Activated T-helper 1 cell treated with Interleukin-2 at 50 U/mL for 16 hours (primary cell): Measurements from ENCODE around the gene BTRC.

Source experiments
- DNase-seq: peaks from one replicate; pipeline ENCODE4 v3.0.0-alpha.2; 2020; ENCODE audit warnings: low read depth

Gene BTRC

GRCh38 chr10:101446071-101446470 is 92.1 kb downstream of the BTRC start:
- DNase-seq = no peak

DNA sequence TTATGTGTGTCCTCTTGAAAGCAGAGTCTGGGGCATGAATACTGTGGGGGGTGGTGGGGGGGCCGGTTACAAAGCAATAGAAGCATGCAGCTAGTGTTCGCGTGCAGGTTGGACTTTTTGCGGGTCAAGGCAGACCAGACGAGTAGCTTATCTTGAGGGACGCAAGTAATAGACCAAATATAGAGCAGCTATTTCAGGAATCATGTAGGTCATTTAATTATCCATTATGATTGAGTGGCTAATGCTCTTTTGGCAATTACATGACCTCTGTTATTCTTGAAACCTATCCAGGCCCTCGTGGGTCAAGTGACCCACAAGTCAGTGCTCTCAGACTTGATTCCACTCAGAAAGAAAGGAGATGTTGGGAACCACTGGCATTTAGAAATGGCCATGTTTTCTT is 93.0 kb downstream of the BTRC start:
- DNase-seq = no peak

DNA sequence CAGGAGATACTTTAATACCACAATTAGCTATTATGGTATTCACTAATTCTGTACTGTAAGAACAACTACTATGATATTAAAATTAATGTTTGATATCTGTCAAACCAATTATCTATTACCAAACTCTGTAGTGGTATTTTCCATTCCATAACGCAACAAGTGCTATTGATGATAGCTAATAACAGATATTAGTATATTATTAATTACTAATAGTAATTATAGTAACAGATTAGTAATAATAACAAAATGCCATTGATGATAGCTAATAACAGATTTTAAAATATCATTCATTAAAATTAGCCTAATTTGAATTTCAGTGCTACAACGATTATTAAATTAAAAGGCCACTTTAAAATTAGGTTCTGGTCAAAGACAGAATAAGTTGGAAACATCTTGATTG is 93.5 kb downstream of the BTRC start:
- DNase-seq = no peak

DNA sequence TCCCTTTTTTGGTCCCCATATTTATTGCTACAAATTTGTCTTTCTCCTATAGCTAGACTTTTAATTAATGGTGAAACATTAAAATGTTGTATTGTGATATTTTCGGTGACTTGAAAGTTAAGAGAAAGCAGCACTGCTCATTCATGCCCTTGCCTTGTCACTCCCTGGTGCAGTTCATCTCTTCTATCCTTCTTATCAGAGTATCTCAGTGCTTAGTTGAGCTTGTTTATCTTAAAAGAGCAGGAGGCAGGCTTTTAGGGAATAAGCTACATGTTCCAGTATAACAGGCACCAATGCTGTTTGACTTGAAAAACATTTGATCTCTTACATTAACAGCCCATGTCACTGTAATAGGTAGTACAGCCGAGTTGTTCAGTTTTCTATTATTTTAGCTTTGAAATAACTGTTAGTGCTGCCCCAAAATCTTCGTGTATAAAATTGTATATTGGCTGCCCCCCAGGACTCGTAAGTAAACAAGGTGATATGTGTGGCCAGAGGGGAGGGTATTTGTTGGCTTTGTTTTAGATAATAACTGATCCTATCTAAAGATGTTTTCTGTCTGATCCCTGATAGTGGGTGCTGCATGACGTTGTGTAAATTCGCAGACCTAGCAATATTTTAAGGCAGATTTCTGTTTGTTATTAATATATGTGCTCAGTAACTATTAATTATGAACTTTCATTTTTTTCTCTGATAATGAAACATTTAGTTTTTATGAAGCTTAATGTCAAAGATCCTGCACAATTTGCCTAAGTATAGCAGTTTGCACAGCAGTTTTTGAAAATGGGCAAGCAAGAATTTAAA is 96.5 kb downstream of the BTRC start:
- DNase-seq = no peak

DNA sequence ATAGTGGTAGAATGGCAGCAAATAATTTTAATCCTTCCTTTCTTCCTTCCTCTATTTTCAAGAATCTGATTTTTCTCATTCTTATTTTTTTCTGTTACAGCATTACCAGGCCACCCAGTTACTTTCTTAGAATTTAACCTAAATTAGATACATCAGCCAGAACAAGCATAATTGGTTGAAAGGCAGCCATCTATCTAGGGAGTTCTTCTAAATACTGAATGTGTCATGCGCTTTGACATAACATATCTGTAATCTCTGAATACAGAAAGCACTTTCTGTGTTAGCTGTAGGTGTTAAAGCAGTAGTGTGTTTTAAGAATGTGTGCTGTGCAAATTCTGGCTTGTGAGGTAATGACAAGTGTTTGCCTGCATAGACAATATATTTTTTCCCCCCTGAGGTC is 97.3 kb downstream of the BTRC start:
- DNase-seq = no peak

DNA sequence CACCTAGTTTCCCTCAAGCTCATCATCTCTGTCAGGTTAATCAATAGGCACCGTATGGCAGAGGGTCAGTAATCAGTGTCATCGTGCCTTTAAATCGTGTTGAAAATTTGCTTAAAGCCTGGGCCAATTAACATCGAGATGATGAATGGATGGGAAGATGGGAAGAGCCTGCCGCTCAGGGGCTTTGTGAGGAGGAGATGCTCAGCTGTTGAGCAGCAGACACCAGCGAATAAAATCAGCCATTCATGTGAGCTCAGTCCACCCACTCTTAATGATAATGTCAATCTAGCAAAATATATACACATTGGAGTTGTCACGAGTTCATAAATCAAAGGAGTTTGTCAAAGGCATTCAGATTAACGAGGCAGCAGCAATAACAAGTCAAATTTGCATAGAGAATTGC is 97.7 kb downstream of the BTRC start:
- no peak for DNase-seq

GRCh38 chr10:101452176-101452575 is 98.2 kb downstream of the BTRC start:
- no peak for DNase-seq

DNA sequence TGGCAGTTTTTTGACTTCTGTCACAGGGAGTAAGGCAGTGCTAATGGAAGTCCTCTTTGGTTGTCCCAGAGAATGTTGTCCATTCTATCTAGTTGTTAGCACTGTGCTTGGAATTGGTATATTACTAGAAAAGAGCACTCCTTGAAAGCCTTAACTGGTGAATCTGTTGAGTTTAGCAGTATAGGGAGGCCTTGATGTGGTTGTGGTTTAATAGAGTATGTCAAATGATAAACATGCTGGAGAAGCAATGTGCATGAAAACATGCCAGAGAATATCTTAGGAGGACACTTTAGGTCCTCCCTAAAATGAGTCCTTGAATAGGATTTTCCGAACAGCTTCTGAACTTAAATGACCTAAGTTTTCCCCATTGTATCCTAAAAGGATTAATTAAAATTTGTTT is 98.6 kb downstream of the BTRC start:
- DNase-seq = no peak

DNA sequence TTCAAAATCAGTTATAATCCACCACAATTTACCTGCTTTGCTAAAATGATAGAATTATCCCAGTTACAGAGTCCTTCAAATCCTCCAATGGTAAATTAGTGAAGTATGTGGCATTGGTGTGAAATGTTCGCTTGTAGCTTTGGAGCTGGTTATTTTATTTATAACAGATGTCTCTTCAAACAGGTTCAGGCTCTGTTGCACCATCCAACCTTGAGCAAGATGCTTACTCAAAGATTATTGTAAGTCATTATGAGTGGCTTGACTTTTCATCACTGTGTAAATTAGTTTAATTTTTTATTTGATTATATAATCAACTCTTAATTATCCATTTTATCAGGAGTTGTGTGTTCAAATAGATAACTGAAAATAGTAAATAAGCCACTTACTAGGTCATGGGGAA is 99.4 kb downstream of the BTRC start:
- no peak for DNase-seq

GRCh38 chr10:101453791-101454718 is 100.1 kb downstream of the BTRC start:
- no peak for DNase-seq

- no peak for DNase-seq
These were observed 104.9 kb downstream of the BTRC start for GRCh38 chr10:101458869-101459268.

DNA sequence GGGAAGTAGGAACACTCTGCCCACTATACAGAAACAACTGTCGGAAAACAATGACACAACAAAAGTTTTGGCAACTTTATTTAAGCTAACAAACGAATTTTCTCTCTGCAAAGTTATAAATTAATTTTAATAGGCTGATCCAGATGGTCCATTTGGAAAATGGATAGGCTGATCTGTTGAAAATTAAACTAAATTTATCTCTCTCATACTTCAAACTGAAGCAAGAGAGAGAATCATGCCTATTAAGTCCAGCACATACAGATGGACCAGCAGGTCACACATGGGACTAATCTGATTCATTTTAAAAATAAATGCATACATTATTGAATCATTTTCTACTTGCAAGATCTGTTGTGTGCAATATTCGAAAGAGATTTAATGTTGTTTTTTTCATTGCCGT is 110.1 kb downstream of the BTRC start:
- no peak for DNase-seq

DNA sequence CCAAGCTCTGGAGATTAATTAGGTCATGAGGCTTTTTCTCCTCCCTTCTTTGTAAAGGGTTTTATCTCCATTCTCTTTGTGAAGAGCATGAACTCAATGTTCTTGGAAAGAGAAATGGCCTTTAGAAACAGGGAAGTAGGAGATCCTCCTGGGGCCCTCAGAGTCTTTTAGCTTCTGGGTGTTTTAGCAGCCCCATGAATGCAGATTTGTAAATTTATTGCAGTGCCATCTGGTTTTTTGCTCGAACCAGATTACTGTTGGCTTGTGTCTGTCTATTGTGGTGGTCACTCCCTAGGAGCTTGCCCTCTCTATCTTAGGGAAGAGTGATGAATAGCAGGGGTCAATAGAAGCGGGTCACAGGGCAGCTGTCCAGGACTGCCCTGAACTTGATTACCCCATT is 110.6 kb downstream of the BTRC start:
- DNase-seq = no peak

DNA sequence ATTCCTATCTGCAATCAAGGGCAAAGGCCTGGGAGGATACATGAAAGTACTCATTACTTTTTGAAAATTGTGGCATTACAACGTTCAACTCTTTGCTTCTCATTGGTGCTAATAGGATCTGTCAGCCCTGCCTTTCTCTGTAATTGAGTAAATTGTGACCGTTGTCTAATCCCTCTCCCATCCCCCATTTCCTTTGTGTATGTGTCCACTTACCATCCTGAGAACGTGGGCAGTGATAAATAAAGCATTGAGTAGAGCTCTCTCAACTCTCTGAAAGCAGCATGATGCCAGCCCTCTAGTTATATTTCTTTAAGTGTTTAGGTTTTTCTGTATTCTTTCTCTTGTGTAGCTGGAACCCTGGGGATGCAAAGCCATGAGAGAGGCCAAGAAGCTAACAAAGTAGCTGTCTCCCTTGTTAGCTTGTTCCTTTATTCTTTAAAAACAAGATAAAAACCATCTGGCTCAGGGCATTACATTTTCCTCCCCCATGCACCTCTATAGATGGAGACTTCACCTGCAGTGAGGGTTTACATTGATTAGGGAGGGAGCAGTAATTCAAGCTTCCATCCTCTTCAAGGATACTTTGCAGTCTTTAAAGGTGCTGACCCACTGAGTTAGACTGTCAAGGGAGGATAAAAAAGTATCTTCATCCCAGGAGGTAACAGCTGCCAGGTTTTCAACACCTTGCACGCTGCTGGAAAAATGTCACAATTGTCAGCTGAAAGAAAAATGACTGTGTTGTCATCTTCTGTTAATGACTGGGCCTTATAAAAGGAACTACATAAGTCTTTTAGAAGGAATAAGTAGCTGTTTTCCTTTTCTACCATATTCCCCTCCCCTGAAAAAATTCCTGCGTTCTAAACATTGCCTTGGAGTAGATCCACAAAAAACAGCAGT is 112.3 kb downstream of the BTRC start:
- DNase-seq = no peak

DNA sequence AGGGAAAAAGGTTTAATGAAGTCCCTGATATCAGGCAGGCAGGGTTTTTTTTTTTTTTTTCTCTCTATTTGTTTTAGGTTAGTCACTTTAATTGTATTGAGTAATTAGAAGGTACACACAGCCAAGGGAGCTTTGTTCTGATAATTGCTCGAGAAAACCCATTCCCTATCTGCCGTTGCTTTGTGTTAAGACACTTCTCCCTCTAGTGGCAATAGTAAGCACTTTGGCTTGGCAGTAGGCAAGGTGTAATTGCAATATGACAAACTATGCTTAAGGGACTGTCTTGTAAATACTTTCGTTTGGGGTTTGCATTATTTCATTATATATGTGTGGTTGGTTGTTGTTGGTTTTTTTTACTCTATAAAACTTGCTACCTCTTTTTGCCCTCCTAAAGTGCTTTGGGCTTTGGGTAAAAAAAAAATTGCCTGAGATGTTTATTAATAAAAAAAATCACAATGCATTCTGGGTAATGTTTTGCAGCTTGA is 113.4 kb downstream of the BTRC start:
- no peak for DNase-seq

GRCh38 chr10:101468159-101468558 is 114.2 kb downstream of the BTRC start:
- no peak for DNase-seq

DNA sequence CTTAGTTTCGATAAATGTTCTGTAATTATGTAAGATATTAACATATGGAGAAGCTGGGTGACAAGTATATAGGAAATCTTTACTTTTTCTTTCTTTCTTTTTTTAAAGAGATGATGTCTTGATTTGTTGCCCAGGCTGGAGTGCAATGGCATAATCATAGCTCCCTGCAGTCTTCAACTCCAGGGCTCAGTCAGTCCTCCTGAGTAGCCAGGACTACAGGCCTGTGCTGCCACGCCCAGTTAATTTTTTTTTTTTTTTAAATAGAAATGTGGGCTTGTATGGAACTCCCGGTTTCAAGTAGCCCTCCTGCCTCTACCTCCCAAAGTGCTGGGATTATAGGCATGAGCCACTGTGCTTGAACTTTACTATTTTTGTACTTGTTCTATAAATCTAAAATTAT is 122.4 kb downstream of the BTRC start:
- DNase-seq = no peak

DNA sequence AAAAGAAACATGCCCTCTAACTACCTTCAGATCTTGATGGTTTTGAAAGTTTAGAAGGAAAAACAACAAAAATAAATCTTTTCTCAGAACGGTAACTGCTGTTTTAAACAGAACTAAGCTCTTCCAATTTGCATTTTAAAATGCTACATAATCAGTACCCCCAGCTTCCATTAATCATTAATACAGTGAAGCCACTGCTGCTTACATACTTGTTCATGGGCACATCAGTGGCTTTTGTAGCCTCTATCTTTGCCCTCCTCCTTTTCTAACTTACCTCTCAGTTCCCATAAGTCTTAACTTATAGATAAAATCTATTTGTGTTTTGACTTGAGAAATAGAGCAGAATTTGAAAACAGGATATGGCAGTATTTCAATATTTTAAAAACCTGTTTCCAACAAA is 125.0 kb downstream of the BTRC start:
- DNase-seq = no peak

DNA sequence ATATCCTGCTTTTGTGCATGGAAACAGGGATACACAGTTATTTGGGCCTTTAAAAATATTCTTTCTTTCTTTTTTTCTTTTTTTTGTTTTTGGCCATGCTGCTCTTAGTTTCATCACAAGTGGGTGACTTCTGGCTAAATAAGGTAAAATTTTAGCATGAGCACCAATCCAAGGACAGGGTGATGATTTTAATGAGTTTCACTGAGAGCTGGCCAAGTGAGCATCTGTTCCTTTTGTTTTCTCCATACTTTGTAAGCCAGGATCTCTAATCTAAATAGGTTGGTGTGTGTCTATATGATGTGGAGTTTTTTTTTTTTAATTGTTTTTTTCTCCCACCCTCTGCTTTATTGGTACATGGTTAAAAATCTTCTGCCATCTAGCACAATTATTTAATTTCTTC is 127.3 kb downstream of the BTRC start:
- no peak for DNase-seq

DNA sequence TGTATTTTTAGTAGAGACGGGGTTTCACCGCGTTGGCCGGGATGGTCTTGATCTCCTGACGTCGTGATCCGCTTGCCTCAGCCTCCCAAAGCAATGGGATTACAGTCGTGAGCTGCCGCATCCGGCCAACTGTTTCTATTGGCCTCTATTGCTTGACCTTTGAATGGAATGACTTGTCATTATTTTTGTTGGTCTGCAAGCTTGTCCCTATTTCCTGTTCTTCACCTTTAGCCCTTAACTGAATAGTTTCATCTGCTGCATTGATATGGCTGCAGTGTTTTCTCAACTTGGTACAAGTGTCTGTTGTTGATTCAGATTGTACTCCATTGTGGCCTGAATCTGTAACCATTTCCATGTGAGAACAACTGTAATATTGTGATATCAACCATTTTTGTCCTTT is 128.6 kb downstream of the BTRC start:
- no peak for DNase-seq

- no peak for DNase-seq
These were observed 130.3 kb downstream of the BTRC start for GRCh38 chr10:101484175-101484745.

GRCh38 chr10:101485207-101485606 is 131.2 kb downstream of the BTRC start:
- DNase-seq = no peak
